ENCODE data around the gene PFDN4. TPM values are rescaled to one million over a fixed set of nuclear protein-coding genes. Genes with fewer than 3 reads are reported as not detected.

Gene PFDN4
- total RNA-seq, 1 experiment from 2014 or later, result 61.8 TPM

DNA sequence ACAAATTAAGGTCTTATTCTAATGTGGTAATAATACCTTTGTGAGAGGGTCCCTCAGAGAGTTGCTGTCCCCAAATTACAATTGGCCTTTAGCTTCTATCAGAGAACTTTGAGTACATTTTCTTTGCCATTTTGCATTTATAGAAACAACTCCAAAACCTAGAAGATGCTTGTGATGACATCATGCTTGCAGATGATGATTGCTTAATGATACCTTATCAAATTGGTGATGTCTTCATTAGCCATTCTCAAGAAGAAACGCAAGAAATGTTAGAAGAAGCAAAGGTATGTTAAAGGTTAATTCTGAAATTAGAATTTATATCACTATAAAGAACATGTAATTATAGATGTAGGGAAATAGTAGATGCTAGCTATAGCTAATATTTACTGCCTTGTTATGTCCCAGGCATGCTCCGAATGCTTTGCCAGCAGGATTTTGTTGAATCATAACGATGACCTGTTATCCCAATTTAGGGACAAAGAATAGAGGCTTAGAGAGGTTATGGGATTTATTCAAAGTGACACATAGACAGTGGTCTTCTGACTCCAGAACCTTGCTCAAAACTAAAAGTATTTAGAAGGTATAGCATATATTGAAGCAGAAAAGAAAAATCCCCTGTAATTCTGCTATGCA is 7.4 kb downstream of the PFDN4 start:
- BruUV-seq (replicated peaks), result no TSS peak
- intact Hi-C loops (cut with micrococcal nuclease; ENCODE audit: unreplicated experiment), result no loop called here
- no peak overlapping the region for H3K27ac Mint-ChIP-seq (ENCODE audit: unreplicated experiment)
- no peaks in the 10 kb centered on the region for H3K9me3 Mint-ChIP-seq (ENCODE audit: low read depth, unreplicated experiment)
- no peaks in the 10 kb centered on the region for H3K4me1 Mint-ChIP-seq (ENCODE audit: low read depth, unreplicated experiment)
- CTCF ChIA-PET, result no interaction called here
- peaks cover 16% of the 10 kb centered on the region for H3K36me3 Mint-ChIP-seq (ENCODE audit: insufficient read depth, unreplicated experiment)
- H3K27me3 Mint-ChIP-seq (ENCODE audit: unreplicated experiment), result no peaks in the 10 kb centered on the region
- TF ChIP-seq, protein P1, sequence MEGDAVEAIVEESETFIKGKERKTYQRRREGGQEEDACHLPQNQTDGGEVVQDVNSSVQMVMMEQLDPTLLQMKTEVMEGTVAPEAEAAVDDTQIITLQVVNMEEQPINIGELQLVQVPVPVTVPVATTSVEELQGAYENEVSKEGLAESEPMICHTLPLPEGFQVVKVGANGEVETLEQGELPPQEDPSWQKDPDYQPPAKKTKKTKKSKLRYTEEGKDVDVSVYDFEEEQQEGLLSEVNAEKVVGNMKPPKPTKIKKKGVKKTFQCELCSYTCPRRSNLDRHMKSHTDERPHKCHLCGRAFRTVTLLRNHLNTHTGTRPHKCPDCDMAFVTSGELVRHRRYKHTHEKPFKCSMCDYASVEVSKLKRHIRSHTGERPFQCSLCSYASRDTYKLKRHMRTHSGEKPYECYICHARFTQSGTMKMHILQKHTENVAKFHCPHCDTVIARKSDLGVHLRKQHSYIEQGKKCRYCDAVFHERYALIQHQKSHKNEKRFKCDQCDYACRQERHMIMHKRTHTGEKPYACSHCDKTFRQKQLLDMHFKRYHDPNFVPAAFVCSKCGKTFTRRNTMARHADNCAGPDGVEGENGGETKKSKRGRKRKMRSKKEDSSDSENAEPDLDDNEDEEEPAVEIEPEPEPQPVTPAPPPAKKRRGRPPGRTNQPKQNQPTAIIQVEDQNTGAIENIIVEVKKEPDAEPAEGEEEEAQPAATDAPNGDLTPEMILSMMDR (IDR thresholded peaks at IDR 0.05; ENCODE audit: unreplicated experiment), result no peak
- no peak overlapping the region for H3K4me3 Mint-ChIP-seq (ENCODE audit: low read depth, unreplicated experiment)
- DNase-seq, result no peak

DNA sequence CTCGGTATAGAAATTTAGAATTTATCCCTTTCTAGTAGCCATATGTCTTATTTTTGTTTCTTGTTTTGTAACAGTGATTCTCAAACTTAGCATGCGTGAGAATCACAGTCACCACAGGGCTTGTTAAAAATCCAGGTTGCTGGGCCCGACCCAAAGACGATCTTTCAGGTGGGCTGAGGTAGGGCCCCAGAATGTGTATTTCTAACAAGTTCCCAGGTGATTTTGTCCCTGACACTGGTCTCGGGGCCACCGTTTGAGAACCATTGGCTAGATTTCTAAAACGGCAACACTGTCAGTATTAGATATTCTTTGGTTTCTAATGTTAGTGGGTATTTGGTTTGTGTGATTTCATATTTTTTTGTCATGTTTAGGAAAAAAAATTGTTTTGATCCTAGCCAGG is 9.9 kb downstream of the PFDN4 start:
- H3K27me3 Mint-ChIP-seq (ENCODE audit: unreplicated experiment), result no peaks in the 10 kb centered on the region
- H3K4me3 Mint-ChIP-seq (ENCODE audit: low read depth, unreplicated experiment), result no peak overlapping the region
- no peaks in the 10 kb centered on the region for H3K4me1 Mint-ChIP-seq (ENCODE audit: low read depth, unreplicated experiment)
- H3K36me3 Mint-ChIP-seq (ENCODE audit: insufficient read depth, unreplicated experiment), result peaks cover 29% of the 10 kb centered on the region
- intact Hi-C loops (cut with micrococcal nuclease; ENCODE audit: unreplicated experiment), result no loop called here
- CTCF ChIA-PET, result no interaction called here
- TF ChIP-seq, protein P1 (IDR thresholded peaks at IDR 0.05; ENCODE audit: unreplicated experiment), result no peak
- H3K27ac Mint-ChIP-seq (ENCODE audit: unreplicated experiment), result no peak overlapping the region
- no peak for DNase-seq
- BruUV-seq (replicated peaks), result no TSS peak
- H3K9me3 Mint-ChIP-seq (ENCODE audit: low read depth, unreplicated experiment), result no peaks in the 10 kb centered on the region

DNA sequence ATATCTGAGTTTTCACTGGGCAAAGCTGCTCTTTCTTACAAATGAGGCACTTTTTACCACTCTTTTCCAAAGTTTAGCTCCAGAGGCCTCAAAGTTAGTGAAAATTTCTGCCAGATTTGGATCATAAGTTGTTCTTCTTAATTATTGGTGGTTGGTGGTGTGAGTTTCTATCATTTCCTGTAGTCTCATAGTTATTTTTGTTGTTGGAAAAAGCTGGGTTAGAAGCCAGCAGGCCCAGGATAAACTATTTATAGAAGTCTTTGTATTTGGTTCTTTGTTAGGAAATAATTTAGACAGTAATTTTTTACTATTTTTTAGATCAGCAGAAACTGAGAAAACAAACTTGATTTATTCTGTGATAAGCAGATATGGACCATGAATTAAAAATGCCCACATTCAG is 10.6 kb downstream of the PFDN4 start:
- no peaks in the 10 kb centered on the region for H3K4me1 Mint-ChIP-seq (ENCODE audit: low read depth, unreplicated experiment)
- CTCF ChIA-PET, result interaction anchor here (1.0 to 1.5 kb wide), 2 partner anchors 10 to 426 kb away, joined by 3 to 6 read pairs; partner anchors contain the start of gene PFDN4
- no peak for DNase-seq
- H3K36me3 Mint-ChIP-seq (ENCODE audit: insufficient read depth, unreplicated experiment), result peaks cover 33% of the 10 kb centered on the region
- H3K27ac Mint-ChIP-seq (ENCODE audit: unreplicated experiment), result no peak overlapping the region
- intact Hi-C loops (cut with micrococcal nuclease; ENCODE audit: unreplicated experiment), result no loop called here
- no peak overlapping the region for H3K4me3 Mint-ChIP-seq (ENCODE audit: low read depth, unreplicated experiment)
- BruUV-seq (replicated peaks), result no TSS peak
- no peaks in the 10 kb centered on the region for H3K27me3 Mint-ChIP-seq (ENCODE audit: unreplicated experiment)
- TF ChIP-seq, protein P1 (IDR thresholded peaks at IDR 0.05; ENCODE audit: unreplicated experiment), result no peak
- H3K9me3 Mint-ChIP-seq (ENCODE audit: low read depth, unreplicated experiment), result no peaks in the 10 kb centered on the region

DNA sequence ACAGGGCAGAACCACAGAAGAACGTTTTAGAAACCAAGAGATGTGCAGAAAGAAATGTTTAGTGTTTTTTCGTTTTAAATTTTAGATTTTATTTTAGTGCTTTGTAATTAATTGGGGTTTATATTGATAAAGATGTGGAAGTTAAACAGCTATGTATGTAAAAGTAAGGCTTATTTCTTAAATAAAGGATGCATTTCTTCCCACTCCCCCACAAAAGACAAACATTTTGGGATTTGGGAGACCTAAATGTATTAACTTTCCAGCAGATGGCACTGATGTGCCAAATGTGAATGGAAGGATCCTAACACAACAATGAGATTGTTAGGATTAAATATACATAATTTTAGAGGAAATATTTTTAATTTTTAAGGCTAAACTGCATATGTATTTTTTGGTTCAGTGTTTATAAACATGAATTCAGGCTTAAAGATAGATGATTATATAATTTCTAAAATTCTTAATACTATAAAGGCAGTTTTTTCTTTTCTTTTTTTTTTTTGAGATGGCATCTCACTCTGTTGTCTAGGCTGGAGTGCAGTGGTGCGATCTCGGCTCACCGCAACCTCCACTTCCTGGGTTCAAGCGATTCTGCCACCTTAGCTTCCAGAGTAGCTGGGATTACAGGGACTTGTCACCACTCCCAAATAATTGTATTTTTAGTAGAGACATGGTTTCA is 12.0 kb downstream of the PFDN4 start:
- CTCF ChIA-PET, result interaction anchor here (0.7 to 0.8 kb wide), 2 partner anchors 141 to 426 kb away, joined by 3 to 4 read pairs; no protein-coding TSS in a partner anchor
- no peak overlapping the region for H3K4me3 Mint-ChIP-seq (ENCODE audit: low read depth, unreplicated experiment)

More for the DNA sequence above, 12.0 kb downstream of the PFDN4 start:
- peak; percentile 47 for DNase-seq
- Mint-ChIP-seq H3K4me1 (ENCODE audit: low read depth, unreplicated experiment) (no peaks in the 10 kb centered on the region), H3K27me3 (ENCODE audit: unreplicated experiment) (no peaks in the 10 kb centered on the region), H3K36me3 (ENCODE audit: insufficient read depth, unreplicated experiment) (peaks cover 33% of the 10 kb centered on the region), H3K9me3 (ENCODE audit: low read depth, unreplicated experiment) (no peaks in the 10 kb centered on the region), H3K27ac (ENCODE audit: unreplicated experiment) (no peak overlapping the region)
- BruUV-seq (replicated peaks), result no TSS peak
- TF ChIP-seq, protein P1 (IDR thresholded peaks at IDR 0.05; ENCODE audit: unreplicated experiment), result peak; percentile 80
- intact Hi-C loops (cut with micrococcal nuclease; ENCODE audit: unreplicated experiment), result loop anchor here (1.0 to 5.0 kb wide), 6 partner anchors 47 to 426 kb away; no protein-coding TSS in a partner anchor
